ENCODE results near the gene PKD1.

DNA sequence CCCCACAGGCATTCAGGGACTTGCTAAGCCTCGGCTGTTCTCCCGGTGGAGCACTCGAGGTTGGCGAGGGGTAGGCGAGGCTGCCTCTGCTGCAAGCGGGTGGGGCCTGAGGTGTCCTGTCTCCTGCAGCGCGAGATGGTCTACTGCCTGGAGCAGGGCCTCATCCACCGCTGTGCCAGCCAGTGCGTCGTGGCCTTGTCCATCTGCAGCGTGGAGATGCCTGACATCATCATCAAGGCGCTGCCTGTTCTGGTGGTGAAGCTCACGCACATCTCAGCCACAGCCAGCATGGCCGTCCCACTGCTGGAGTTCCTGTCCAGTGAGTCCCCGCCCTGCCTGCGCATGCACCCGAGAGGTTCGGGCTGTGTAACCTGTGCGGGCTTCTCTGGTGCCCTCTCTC is 61.6 kb downstream of the PKD1 start:
- no peak for TF ChIP-seq POLR2AphosphoS5 (IDR thresholded peaks at IDR 0.05; ENCODE audit: low read depth, low read length)
- no peak for TF ChIP-seq SIN3A (IDR thresholded peaks at IDR 0.05; ENCODE audit: borderline replicate concordance, insufficient read depth, low read length)
- no peak for TF ChIP-seq TAF1 (IDR thresholded peaks at IDR 0.05; ENCODE audit: borderline replicate concordance, insufficient read depth, low read length)
- TF ChIP-seq, protein P1, sequence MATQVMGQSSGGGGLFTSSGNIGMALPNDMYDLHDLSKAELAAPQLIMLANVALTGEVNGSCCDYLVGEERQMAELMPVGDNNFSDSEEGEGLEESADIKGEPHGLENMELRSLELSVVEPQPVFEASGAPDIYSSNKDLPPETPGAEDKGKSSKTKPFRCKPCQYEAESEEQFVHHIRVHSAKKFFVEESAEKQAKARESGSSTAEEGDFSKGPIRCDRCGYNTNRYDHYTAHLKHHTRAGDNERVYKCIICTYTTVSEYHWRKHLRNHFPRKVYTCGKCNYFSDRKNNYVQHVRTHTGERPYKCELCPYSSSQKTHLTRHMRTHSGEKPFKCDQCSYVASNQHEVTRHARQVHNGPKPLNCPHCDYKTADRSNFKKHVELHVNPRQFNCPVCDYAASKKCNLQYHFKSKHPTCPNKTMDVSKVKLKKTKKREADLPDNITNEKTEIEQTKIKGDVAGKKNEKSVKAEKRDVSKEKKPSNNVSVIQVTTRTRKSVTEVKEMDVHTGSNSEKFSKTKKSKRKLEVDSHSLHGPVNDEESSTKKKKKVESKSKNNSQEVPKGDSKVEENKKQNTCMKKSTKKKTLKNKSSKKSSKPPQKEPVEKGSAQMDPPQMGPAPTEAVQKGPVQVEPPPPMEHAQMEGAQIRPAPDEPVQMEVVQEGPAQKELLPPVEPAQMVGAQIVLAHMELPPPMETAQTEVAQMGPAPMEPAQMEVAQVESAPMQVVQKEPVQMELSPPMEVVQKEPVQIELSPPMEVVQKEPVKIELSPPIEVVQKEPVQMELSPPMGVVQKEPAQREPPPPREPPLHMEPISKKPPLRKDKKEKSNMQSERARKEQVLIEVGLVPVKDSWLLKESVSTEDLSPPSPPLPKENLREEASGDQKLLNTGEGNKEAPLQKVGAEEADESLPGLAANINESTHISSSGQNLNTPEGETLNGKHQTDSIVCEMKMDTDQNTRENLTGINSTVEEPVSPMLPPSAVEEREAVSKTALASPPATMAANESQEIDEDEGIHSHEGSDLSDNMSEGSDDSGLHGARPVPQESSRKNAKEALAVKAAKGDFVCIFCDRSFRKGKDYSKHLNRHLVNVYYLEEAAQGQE (IDR thresholded peaks at IDR 0.05; ENCODE audit: insufficient read depth in 1 of 2, low read depth in 2 of 2, low read length in 2 of 2), result no peak
- no peak for TF ChIP-seq FOXP2 (optimal IDR thresholded peaks at IDR 0.05; ENCODE audit: borderline replicate concordance, extremely low read depth, extremely low read length, insufficient read depth)

Data from PFSK-1 (cell line).